Caco-2 (cell line): Measurements from ENCODE around the gene GGN. TPM values are rescaled to one million over a fixed set of nuclear protein-coding genes. Genes with fewer than 3 reads are reported as not detected.

Experiments used
- BruUV-seq: library from RNA; stranded (reverse); fragments of 400-500 nt; replicated peaks from 2 replicates; lab custom pipeline; 2021; lab: Mats Ljungman, UMichigan
- CTCF ChIA-PET: fragments of 300-600 bp; sonication (Branson Sonifier 250); formaldehyde crosslinking; loops from one replicate; lab custom pipeline; 2022; ENCODE audit warnings: antibody characterized with exemption; lab: Charles Lee
- POLR2A ChIA-PET: fragments of 300-600 bp; sonication (Branson Sonifier 250); formaldehyde crosslinking; loops from one replicate; lab custom pipeline; 2022; ENCODE audit warnings: antibody characterized with exemption; lab: Charles Lee
- DNase-seq, 2 experiments: peaks; one replicate each; pipeline versions ENCODE4 v3.0.0 to v3.0.0-alpha.2; 2020 to 2022
- H3K27me3 ChIP-seq: replicated peaks from 2 replicates; pipeline ENCODE4 v1.6.0; 2011; ENCODE audit warnings: low read length; ENCODE audit not compliant: control insufficient read depth, insufficient read depth
- H3K36me3 ChIP-seq: 2 replicates; pipeline ENCODE4 v1.5.1; 2011; ENCODE audit warnings: low read length; ENCODE audit not compliant: control insufficient read depth, insufficient read depth
- H3K4me1 ChIP-seq: fragments of 250-450 bp; sonication (Bioruptor Pico); 2 replicates; pipeline ENCODE4 v1.5.1; 2020; ENCODE audit warnings: mild to moderate bottlenecking
- H3K4me3 ChIP-seq: 2 replicates; pipeline ENCODE4 v1.5.1; 2011; ENCODE audit warnings: low read depth, mild to moderate bottlenecking, control low read depth, low read length
- H3K9me3 ChIP-seq: fragments of 250-450 bp; sonication (Bioruptor Pico); 2 replicates; pipeline ENCODE4 v1.5.1; 2020; ENCODE audit warnings: mild to moderate bottlenecking, moderate library complexity
- H3K27ac Mint-ChIP-seq: one replicate; pipeline ENCODE4 v1.8.0; 2022; ENCODE audit warnings: mixed read lengths; ENCODE audit not compliant: unreplicated experiment
- H3K27me3 Mint-ChIP-seq: one replicate; pipeline ENCODE4 v1.8.0; 2022; ENCODE audit warnings: mixed read lengths; ENCODE audit not compliant: insufficient read depth, unreplicated experiment
- H3K36me3 Mint-ChIP-seq: one replicate; pipeline ENCODE4 v1.8.0; 2022; ENCODE audit warnings: mild to moderate bottlenecking, mixed read lengths; ENCODE audit not compliant: insufficient read depth, unreplicated experiment
- H3K4me1 Mint-ChIP-seq: one replicate; pipeline ENCODE4 v1.8.0; 2022; ENCODE audit warnings: low read depth, mixed read lengths; ENCODE audit not compliant: unreplicated experiment
- H3K4me3 Mint-ChIP-seq: one replicate; pipeline ENCODE4 v1.8.0; 2022; ENCODE audit warnings: mild to moderate bottlenecking, moderate library complexity, mixed read lengths; ENCODE audit not compliant: unreplicated experiment
- H3K9me3 Mint-ChIP-seq: one replicate; pipeline ENCODE4 v1.8.0; 2022; ENCODE audit warnings: mixed read lengths; ENCODE audit not compliant: unreplicated experiment
- intact Hi-C: fragments of 100-400 bp; cut with micrococcal nuclease; formaldehyde crosslinking; loops from one replicate; pipeline ENCODE4 v1.10.0; 2022; ENCODE audit not compliant: unreplicated experiment
- total RNA-seq: library from RNA; stranded (reverse); gene quantifications from 2 replicates; pipeline ENCODE4 v1.2.3, GENCODE V29; 2022
- TF ChIP-seq, protein P1 (sequence below), 2 experiments: fragments of 200-600 bp in 1 of 2; IDR thresholded peaks; 1 replicate in 1 of 2; 2 replicates in 1 of 2; pipeline versions ENCODE4 v1.5.1 to v1.8.0; 2011 to 2022; ENCODE audit warnings: antibody characterized with exemption in 1 of 2, control low read depth in 1 of 2, inconsistent platforms in 1 of 2, low read depth in 1 of 2, low read length in 1 of 2, mild to moderate bottlenecking in 1 of 2, moderate library complexity in 1 of 2; ENCODE audit not compliant: insufficient read depth in 1 of 2, severe bottlenecking in 1 of 2, unreplicated experiment in 1 of 2

Gene GGN
- total RNA-seq, 1 experiment from 2014 or later, result 0.79 TPM

DNA sequence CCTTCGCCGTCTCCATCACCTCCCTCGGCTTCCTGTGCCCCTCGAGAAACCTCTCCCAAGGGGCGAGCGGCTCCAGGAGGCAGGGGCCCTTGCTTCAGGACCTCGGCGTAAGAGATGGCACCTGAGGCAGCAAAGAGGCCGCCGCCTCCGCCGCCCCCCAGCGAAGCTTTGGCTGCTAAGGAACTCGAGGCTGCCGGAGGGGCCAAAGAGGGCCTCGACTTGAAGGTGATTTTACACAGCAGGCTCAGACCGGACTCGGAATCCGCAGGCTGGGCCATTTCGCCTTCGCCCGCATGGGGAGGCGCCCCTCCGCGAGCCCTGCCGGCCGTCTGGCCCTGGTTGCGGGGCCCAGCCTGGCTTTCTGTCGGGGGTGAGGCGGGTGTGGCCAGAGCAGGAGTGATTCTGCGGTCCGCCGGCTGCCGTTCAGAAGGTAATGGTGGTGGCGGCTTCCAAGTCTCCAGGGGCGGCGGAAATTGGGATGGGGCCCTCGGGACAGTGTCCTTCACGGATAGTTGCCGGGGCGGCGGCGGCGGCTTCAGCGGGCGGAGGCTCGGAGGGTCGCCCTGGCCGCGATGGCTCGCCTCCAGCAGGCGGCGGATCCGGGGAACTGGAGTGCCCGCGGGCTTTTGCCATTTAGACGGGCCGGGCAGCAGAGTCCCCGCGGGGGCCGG, 1.4 kb downstream of the GGN start:
- ChIA-PET CTCF (interaction anchor here (1.7 kb wide), 1 partner anchor 12 kb away, joined by 19 read pairs; the partner anchor contains the start of gene PSMD8), POLR2A (no interaction called here)
- DNase-seq, result no peak
- Histone ChIP-seq H3K36me3 (peaks cover 7% of the 10 kb centered on the region), H3K4me3 (no peak overlapping the region), H3K9me3 (no peaks in the 10 kb centered on the region), H3K27me3 (no peaks in the 10 kb centered on the region), H3K4me1 (peaks cover 17% of the 10 kb centered on the region; the same call in 1 of the 2 replicates)
- no peaks in the 10 kb centered on the region for H3K27me3 Mint-ChIP-seq
- intact Hi-C loops, result no loop called here
- H3K27ac Mint-ChIP-seq, result no peak overlapping the region
- H3K4me1 Mint-ChIP-seq, result peaks cover 13% of the 10 kb centered on the region
- TF ChIP-seq, protein P1, sequence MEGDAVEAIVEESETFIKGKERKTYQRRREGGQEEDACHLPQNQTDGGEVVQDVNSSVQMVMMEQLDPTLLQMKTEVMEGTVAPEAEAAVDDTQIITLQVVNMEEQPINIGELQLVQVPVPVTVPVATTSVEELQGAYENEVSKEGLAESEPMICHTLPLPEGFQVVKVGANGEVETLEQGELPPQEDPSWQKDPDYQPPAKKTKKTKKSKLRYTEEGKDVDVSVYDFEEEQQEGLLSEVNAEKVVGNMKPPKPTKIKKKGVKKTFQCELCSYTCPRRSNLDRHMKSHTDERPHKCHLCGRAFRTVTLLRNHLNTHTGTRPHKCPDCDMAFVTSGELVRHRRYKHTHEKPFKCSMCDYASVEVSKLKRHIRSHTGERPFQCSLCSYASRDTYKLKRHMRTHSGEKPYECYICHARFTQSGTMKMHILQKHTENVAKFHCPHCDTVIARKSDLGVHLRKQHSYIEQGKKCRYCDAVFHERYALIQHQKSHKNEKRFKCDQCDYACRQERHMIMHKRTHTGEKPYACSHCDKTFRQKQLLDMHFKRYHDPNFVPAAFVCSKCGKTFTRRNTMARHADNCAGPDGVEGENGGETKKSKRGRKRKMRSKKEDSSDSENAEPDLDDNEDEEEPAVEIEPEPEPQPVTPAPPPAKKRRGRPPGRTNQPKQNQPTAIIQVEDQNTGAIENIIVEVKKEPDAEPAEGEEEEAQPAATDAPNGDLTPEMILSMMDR (IDR thresholded peaks at IDR 0.05; ENCODE audit: insufficient read depth in 1 of 2, low read depth in 1 of 2, low read length in 1 of 2, severe bottlenecking in 1 of 2, unreplicated experiment in 1 of 2), result no peak
- H3K4me3 Mint-ChIP-seq, result no peak overlapping the region
- peaks cover 56% of the 10 kb centered on the region for H3K36me3 Mint-ChIP-seq
- BruUV-seq, result no TSS peak
- no peaks in the 10 kb centered on the region for H3K9me3 Mint-ChIP-seq

DNA sequence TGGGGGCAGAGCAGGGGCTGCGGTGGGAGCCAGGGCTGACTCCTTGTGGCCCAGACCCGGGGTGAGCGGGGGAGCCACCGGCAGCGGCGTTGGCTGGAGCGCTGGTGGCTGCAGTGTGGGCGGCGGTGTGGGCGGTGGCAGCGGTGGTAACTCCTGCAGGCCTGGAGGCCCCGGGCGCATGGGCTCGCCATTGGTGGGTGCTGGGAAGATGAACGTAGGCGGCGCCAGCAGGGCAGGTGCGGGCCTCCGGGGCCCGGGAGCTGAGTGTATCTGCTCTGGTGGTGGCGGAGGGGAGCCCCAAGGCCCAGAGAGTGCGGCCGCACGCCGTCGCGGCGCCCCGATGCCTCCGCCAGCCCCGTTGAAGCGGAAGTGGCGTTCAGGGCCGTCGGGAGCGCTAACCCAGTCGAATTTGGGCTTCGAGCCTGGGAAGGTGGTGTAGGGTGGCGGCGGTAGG, 2.0 kb downstream of the GGN start:
- no peak for DNase-seq
- H3K36me3 Mint-ChIP-seq, result peaks cover 62% of the 10 kb centered on the region
- no peak overlapping the region for H3K27ac Mint-ChIP-seq
- H3K4me1 ChIP-seq, result peaks cover 17% of the 10 kb centered on the region; the same call in 1 of the 2 replicates
- peaks cover 9% of the 10 kb centered on the region for H3K36me3 ChIP-seq
- peaks cover 13% of the 10 kb centered on the region for H3K4me1 Mint-ChIP-seq
- BruUV-seq, result no TSS peak
- H3K9me3 ChIP-seq, result no peaks in the 10 kb centered on the region
- H3K9me3 Mint-ChIP-seq, result no peaks in the 10 kb centered on the region
- no peak overlapping the region for H3K4me3 Mint-ChIP-seq
- POLR2A ChIA-PET, result no interaction called here
- H3K27me3 Mint-ChIP-seq, result no peaks in the 10 kb centered on the region
- H3K27me3 ChIP-seq, result no peaks in the 10 kb centered on the region
- CTCF ChIA-PET, result no interaction called here
- no peak overlapping the region for H3K4me3 ChIP-seq
- TF ChIP-seq, protein P1 (IDR thresholded peaks at IDR 0.05; ENCODE audit: insufficient read depth in 1 of 2, low read depth in 1 of 2, low read length in 1 of 2, severe bottlenecking in 1 of 2, unreplicated experiment in 1 of 2), result no peak
- intact Hi-C loops, result no loop called here

DNA sequence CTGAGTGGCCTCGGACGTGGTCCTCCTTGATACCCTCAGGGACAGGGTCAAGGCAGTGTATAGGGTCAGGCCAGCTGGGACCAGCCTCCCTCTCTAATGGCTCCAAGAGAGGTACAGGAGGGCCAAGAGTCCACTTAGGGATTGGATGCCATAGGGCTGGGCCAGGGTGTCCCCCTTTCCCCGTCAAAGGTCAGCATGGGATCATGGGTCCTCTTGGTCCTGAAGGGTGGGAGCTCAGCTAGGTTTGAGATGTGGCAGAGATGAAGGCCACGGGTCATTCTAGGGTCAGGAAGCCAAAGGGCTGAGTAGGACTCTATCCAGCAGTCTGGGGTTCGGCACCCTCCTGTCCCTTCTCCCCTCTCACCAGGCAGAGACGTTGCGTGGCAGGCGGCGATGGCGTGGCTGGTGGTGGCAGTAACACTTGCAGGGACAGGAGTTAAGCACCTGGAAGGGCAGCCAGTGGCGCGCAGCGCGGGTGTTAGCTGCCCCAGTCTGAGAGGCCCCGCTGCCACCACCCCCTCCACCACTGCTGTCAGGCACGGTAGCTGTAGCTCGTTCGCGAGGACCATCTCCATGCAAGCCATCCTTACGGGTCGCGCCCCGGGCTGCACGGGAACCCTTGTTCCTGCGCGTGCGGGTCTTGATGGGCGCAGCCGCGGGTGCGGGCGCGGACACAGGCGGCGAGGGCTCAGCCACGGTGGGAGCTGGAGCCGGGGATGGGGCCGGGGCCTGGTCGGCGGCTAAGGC, 2.6 kb downstream of the GGN start:
- no peak for DNase-seq
- Mint-ChIP-seq H3K27me3 (no peaks in the 10 kb centered on the region), H3K4me1 (peaks cover 13% of the 10 kb centered on the region), H3K9me3 (no peaks in the 10 kb centered on the region), H3K27ac (no peak overlapping the region), H3K36me3 (peaks cover 62% of the 10 kb centered on the region), H3K4me3 (no peak overlapping the region)
- H3K36me3 ChIP-seq, result peaks cover 9% of the 10 kb centered on the region
- ChIA-PET CTCF (interaction anchor here (1.2 kb wide), 1 partner anchor 18 kb away, joined by 7 read pairs; the partner anchor contains the start of gene FAM98C), POLR2A (interaction anchor here (1.5 kb wide), 1 partner anchor 11 kb away, joined by 4 read pairs; the partner anchor contains the start of gene PSMD8)
- TF ChIP-seq, protein P1 (IDR thresholded peaks at IDR 0.05; ENCODE audit: insufficient read depth in 1 of 2, low read depth in 1 of 2, low read length in 1 of 2, severe bottlenecking in 1 of 2, unreplicated experiment in 1 of 2), result no peak
- H3K27me3 ChIP-seq, result no peaks in the 10 kb centered on the region
- H3K4me3 ChIP-seq, result no peak overlapping the region
- H3K9me3 ChIP-seq, result no peaks in the 10 kb centered on the region
- peaks cover 17% of the 10 kb centered on the region; the same call in 1 of the 2 replicates for H3K4me1 ChIP-seq
- BruUV-seq, result no TSS peak
- intact Hi-C loops, result no loop called here
